Cardiac fibroblast (primary cell): ENCODE data around the gene WASF3.

ENCODE experiments used
- DNase-seq, 2 donors: peaks; one replicate each; pipeline versions ENCODE4 v3.0.0 to v3.0.0-alpha.2; 2010; ENCODE audit warnings: low read depth in 2 of 2
- H3K4me3 ChIP-seq, 2 donors: replicated peaks in 1 of 2; 1 replicate in 1 of 2; 2 replicates in 1 of 2; pipeline ENCODE4 v1.5.1; 2011; ENCODE audit warnings: low read depth in 2 of 2, low read length in 2 of 2, mild to moderate bottlenecking in 2 of 2, moderate library complexity in 1 of 2
- CTCF ChIP-seq: IDR thresholded peaks from one replicate; pipeline ENCODE4 v1.5.1; 2011; ENCODE audit warnings: low read depth, mild to moderate bottlenecking, low read length, inconsistent platforms

The WASF3 gene

GRCh38 chr13:26591672-26592071, 34.2 kb downstream of the WASF3 start:
- no peak for TF ChIP-seq CTCF
- DNase-seq: no peak
- no peak overlapping the region for H3K4me3 ChIP-seq

- no peak for TF ChIP-seq CTCF
- no peak for DNase-seq
Measured at GRCh38 chr13:26593661-26594060, 36.2 kb downstream of the WASF3 start.

GRCh38 chr13:26594363-26594762, 36.9 kb downstream of the WASF3 start:
- no peak for DNase-seq
- no peak for TF ChIP-seq CTCF

More at GRCh38 chr13:26593661-26594060, 36.2 kb downstream of the WASF3 start:
- no peak overlapping the region for H3K4me3 ChIP-seq

GRCh38 chr13:26596458-26596857, 39.0 kb downstream of the WASF3 start:
- H3K4me3 ChIP-seq: no peak overlapping the region
- TF ChIP-seq CTCF: no peak
- DNase-seq: no peak

More at GRCh38 chr13:26594363-26594762, 36.9 kb downstream of the WASF3 start:
- H3K4me3 ChIP-seq: no peak overlapping the region

- DNase-seq: no peak
- no peak overlapping the region for H3K4me3 ChIP-seq
- no peak for TF ChIP-seq CTCF
Measured at GRCh38 chr13:26599403-26599802, 41.9 kb downstream of the WASF3 start.

GRCh38 chr13:26599860-26600259, 42.4 kb downstream of the WASF3 start:
- no peak for DNase-seq
- no peak for TF ChIP-seq CTCF
- H3K4me3 ChIP-seq: no peak overlapping the region

GRCh38 chr13:26600343-26600742, 42.9 kb downstream of the WASF3 start:
- DNase-seq: peak in 1 of 2 donors; percentile 46
- no peak overlapping the region for H3K4me3 ChIP-seq
- no peak for TF ChIP-seq CTCF
